Right atrium auricular region (tissue), 2 donors: ENCODE measurements around the gene TM7SF3. TPM values are rescaled to one million over a fixed set of nuclear protein-coding genes. Genes with fewer than 3 reads are reported as not detected.

ENCODE experiments used
- DNase-seq: peaks from one replicate; pipeline ENCODE4 v3.0.0-alpha.2; 2019; ENCODE audit warnings: low spot score
- H3K27ac ChIP-seq, 2 donors: fragments of 200-600 bp; sonication (generic); 1 replicate in 1 of 2; 2 replicates in 1 of 2; pipeline ENCODE4 v1.5.1; 2016 to 2019
- H3K27me3 ChIP-seq, 2 donors: fragments of 200-600 bp; sonication (generic); one replicate each; pipeline versions ENCODE4 v1.5.1 to v1.6.0; 2017 to 2019
- H3K36me3 ChIP-seq: fragments of 200-600 bp; sonication (generic); one replicate; pipeline ENCODE4 v1.5.1; 2016
- H3K4me1 ChIP-seq, 2 donors: fragments of 200-600 bp; sonication (generic); one replicate each; pipeline versions ENCODE4 v1.5.1 to v1.6.0; 2017 to 2019
- H3K4me3 ChIP-seq, 2 donors: fragments of 200-600 bp; sonication (generic); 1 replicate in 1 of 2; 2 replicates in 1 of 2; pipeline ENCODE4 v1.5.1; 2017 to 2019; ENCODE audit warnings: mild to moderate bottlenecking in 1 of 2, moderate library complexity in 1 of 2
- H3K9me3 ChIP-seq, 2 donors: fragments of 200-600 bp; sonication (generic); one replicate each; pipeline ENCODE4 v1.5.1; 2019
- total RNA-seq, 2 donors: library from RNA; depleted of rRNA; stranded (reverse); fragments of >200 nt; gene quantifications; one replicate each; pipeline ENCODE4 v1.1.0, GENCODE V29; 2016
- TF ChIP-seq, protein P1 (sequence below), 2 donors: fragments of 200-600 bp; sonication (generic); IDR thresholded peaks; one replicate each; pipeline ENCODE4 v1.5.1; 2019; ENCODE audit warnings: antibody characterized with exemption in 2 of 2

Gene TM7SF3
- total RNA-seq, 2 donors from 2014 or later = 23.0 to 34.6 TPM

GRCh38 chr12:27012982-27013255 is 1.3 kb downstream of the TM7SF3 start:
- Histone ChIP-seq H3K27me3 (no peaks in the 10 kb centered on the region), H3K9me3 (no peaks in the 10 kb centered on the region), H3K4me3 (peak overlapping the region in 1 of 2 donors; percentile 95), H3K27ac (no peak overlapping the region), H3K36me3 (no peaks in the 10 kb centered on the region), H3K4me1 (peaks cover 0 to 39% of the 10 kb centered on the region in 2 donors)
- DNase-seq = no peak
- TF ChIP-seq, protein P1, sequence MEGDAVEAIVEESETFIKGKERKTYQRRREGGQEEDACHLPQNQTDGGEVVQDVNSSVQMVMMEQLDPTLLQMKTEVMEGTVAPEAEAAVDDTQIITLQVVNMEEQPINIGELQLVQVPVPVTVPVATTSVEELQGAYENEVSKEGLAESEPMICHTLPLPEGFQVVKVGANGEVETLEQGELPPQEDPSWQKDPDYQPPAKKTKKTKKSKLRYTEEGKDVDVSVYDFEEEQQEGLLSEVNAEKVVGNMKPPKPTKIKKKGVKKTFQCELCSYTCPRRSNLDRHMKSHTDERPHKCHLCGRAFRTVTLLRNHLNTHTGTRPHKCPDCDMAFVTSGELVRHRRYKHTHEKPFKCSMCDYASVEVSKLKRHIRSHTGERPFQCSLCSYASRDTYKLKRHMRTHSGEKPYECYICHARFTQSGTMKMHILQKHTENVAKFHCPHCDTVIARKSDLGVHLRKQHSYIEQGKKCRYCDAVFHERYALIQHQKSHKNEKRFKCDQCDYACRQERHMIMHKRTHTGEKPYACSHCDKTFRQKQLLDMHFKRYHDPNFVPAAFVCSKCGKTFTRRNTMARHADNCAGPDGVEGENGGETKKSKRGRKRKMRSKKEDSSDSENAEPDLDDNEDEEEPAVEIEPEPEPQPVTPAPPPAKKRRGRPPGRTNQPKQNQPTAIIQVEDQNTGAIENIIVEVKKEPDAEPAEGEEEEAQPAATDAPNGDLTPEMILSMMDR (IDR thresholded peaks at IDR 0.05) = no peak

GRCh38 chr12:27012239-27012981 is 1.8 kb downstream of the TM7SF3 start:
- DNase-seq = no peak
- no peak overlapping the region for H3K27ac ChIP-seq
- H3K9me3 ChIP-seq = no peaks in the 10 kb centered on the region
- no peak overlapping the region for H3K4me3 ChIP-seq
- H3K27me3 ChIP-seq = no peaks in the 10 kb centered on the region
- H3K36me3 ChIP-seq = no peaks in the 10 kb centered on the region
- TF ChIP-seq, protein P1 (IDR thresholded peaks at IDR 0.05) = no peak
- peaks cover 0 to 39% of the 10 kb centered on the region in 2 donors for H3K4me1 ChIP-seq

GRCh38 chr12:27009881-27010301 is 4.3 kb downstream of the TM7SF3 start:
- no peaks in the 10 kb centered on the region for H3K27me3 ChIP-seq
- TF ChIP-seq, protein P1 (IDR thresholded peaks at IDR 0.05) = no peak
- DNase-seq = no peak
- no peak overlapping the region for H3K27ac ChIP-seq
- peaks cover 0 to 32% of the 10 kb centered on the region in 2 donors for H3K4me1 ChIP-seq
- no peak overlapping the region for H3K4me3 ChIP-seq
- H3K36me3 ChIP-seq = no peaks in the 10 kb centered on the region
- no peaks in the 10 kb centered on the region for H3K9me3 ChIP-seq

DNA sequence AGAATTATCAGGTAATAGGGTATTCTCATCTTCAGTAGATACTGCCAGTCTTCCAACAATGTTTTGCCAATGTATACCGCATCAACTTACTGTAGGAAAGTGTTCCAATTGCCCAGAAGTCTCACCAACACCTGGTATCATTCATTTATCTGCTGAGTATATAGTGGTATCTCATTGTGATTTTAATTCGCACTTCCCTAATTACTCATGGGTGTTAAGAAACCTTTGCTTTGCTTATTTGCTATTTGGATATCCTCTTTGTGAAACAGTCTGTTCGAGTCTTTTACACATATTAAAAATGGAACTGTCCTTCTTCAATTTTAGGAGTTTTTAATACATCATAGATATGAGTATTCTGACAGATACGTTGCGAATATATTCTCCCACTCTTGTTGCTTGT is 6.1 kb downstream of the TM7SF3 start:
- TF ChIP-seq, protein P1 (IDR thresholded peaks at IDR 0.05) = no peak
- no peak overlapping the region for H3K27ac ChIP-seq
- H3K4me1 ChIP-seq = peaks cover 0 to 22% of the 10 kb centered on the region in 2 donors
- no peak overlapping the region for H3K4me3 ChIP-seq
- DNase-seq = no peak
- H3K27me3 ChIP-seq = no peaks in the 10 kb centered on the region
- H3K9me3 ChIP-seq = no peaks in the 10 kb centered on the region
- H3K36me3 ChIP-seq = no peaks in the 10 kb centered on the region

- Histone ChIP-seq H3K27ac (no peak overlapping the region), H3K36me3 (no peaks in the 10 kb centered on the region), H3K4me3 (no peak overlapping the region), H3K27me3 (no peaks in the 10 kb centered on the region), H3K9me3 (no peaks in the 10 kb centered on the region), H3K4me1 (peaks cover 0 to 11% of the 10 kb centered on the region in 2 donors)
- TF ChIP-seq, protein P1 (IDR thresholded peaks at IDR 0.05) = no peak
- no peak for DNase-seq
Observed at GRCh38 chr12:27006797-27007467, 7.3 kb downstream of the TM7SF3 start.
